GM13976 (cell line): ENCODE measurements around the gene GABARAPL1.
"Not testable (repeated sequence)": the region's sequence is repeated elsewhere in the genome, so short reads cannot be mapped to it uniquely, and the experiment has no call there.

Source experiments
- DNase-seq: peaks from one replicate; pipeline ENCODE4 v3.0.0; 2012; ENCODE audit warnings: low spot score
- CTCF ChIP-seq: IDR thresholded peaks from 2 replicates; pipeline ENCODE4 v1.5.1; 2012; ENCODE audit warnings: borderline replicate concordance, mild to moderate bottlenecking; ENCODE audit not compliant: insufficient read depth; ENCODE audit errors: extremely low read depth, missing control alignments, control extremely low read depth
- in situ Hi-C: fragments of 300-500 bp; cut with MboI; formaldehyde crosslinking; loops from one replicate; pipeline ENCODE4 v1.12.0; 2022; ENCODE audit warnings: low sequenced_read_pairs, mixed read lengths, inconsistent platforms; ENCODE audit not compliant: unreplicated experiment

The GABARAPL1 gene

GRCh38 chr12:10220398-10221077 is 7.9 kb downstream of the GABARAPL1 start:
- no peak for DNase-seq
- in situ Hi-C loops, result no loop called here
- TF ChIP-seq CTCF, result no peak

- no peak for TF ChIP-seq CTCF
- in situ Hi-C loops, result no loop called here
- no peak for DNase-seq
Observed at GRCh38 chr12:10221846-10222245, 9.2 kb downstream of the GABARAPL1 start.

GRCh38 chr12:10223208-10223607 is 10.5 kb downstream of the GABARAPL1 start:
- no peak for DNase-seq
- no peak for TF ChIP-seq CTCF
- in situ Hi-C loops, result no loop called here

GRCh38 chr12:10225426-10225825 is 12.7 kb downstream of the GABARAPL1 start:
- in situ Hi-C loops, result loop anchor here (25.0 kb wide), 2 partner anchors 462 to 1262 kb away; no protein-coding TSS in a partner anchor
- not testable (repeated sequence) for DNase-seq

- TF ChIP-seq CTCF, result no peak
- in situ Hi-C loops, result loop anchor here (25.0 kb wide), 2 partner anchors 461 to 1261 kb away; no protein-coding TSS in a partner anchor
- DNase-seq, result no peak
Observed at GRCh38 chr12:10226086-10226485, 13.4 kb downstream of the GABARAPL1 start.

- no peak for DNase-seq
- in situ Hi-C loops, result loop anchor here (25.0 kb wide), 2 partner anchors 461 to 1261 kb away; no protein-coding TSS in a partner anchor
- no peak for TF ChIP-seq CTCF
Observed at GRCh38 chr12:10226731-10227130, 14.1 kb downstream of the GABARAPL1 start.

GRCh38 chr12:10227648-10228047 is 15.0 kb downstream of the GABARAPL1 start:
- in situ Hi-C loops, result loop anchor here (25.0 kb wide), 2 partner anchors 460 to 1260 kb away; no protein-coding TSS in a partner anchor
- DNase-seq, result no peak
- TF ChIP-seq CTCF, result no peak
